GM12874 (cell line): Measurements from ENCODE around the gene ALDH7A1.

ENCODE experiments used
- CTCF ChIP-seq: IDR thresholded peaks from 2 replicates; pipeline ENCODE4 v1.5.1; 2011; ENCODE audit warnings: low read depth, mild to moderate bottlenecking, control low read depth, low read length, moderate library complexity; ENCODE audit not compliant: insufficient read depth

Gene ALDH7A1

GRCh38 chr5:126562823-126563222 is 32.2 kb downstream of the ALDH7A1 start:
- no peak for TF ChIP-seq CTCF

- no peak for TF ChIP-seq CTCF
These were observed 33.1 kb downstream of the ALDH7A1 start for GRCh38 chr5:126561908-126562307.

GRCh38 chr5:126552614-126553013 is 42.4 kb downstream of the ALDH7A1 start:
- TF ChIP-seq CTCF = no peak

GRCh38 chr5:126544087-126544740 is 50.8 kb downstream of the ALDH7A1 start:
- TF ChIP-seq CTCF = peak; percentile 75

GRCh38 chr5:126543660-126544059 is 51.4 kb downstream of the ALDH7A1 start:
- no peak for TF ChIP-seq CTCF

GRCh38 chr5:126543009-126543408 is 52.0 kb downstream of the ALDH7A1 start:
- no peak for TF ChIP-seq CTCF

GRCh38 chr5:126542441-126542840 is 52.6 kb downstream of the ALDH7A1 start:
- TF ChIP-seq CTCF = no peak
